ENCODE results near the gene ZBED4.

The ZBED4 gene

DNA sequence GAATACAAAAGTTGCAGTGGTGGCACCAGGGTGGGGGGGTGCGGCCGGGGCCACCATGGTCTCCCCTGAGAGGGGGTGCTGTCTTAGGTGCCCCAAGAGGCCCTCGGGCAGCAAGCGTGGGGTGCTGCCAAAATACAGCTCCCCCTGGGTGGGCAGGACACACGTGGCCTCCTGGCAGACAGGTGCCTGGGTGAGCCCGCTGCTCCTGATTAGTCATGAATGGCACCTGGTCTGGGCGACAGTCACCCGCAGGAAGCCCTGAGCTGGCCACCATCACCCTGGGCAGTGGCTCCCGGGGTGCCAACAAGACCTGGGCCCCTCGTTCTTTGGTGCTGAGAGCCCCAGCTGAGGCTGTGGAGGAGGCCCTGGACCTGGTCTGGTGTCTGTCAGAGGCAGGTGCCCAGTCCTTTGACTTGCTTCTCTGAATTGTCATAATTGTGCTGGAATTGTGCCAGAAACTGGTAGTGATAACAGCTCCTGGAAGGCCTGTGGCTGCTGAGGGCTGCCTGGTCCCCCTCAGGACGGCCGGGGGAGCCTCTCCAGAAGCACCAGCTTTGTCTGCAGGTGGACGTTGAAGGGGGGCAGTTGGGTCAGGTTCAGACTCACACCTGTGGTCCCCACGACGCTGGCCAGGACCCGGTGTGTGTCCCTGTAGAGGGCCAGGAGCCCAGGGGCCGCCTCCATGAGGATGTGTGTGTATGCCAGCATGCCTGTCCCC is 49.8 kb downstream of the ZBED4 start:
- peak; percentile 1 for DNase-seq

DNA sequence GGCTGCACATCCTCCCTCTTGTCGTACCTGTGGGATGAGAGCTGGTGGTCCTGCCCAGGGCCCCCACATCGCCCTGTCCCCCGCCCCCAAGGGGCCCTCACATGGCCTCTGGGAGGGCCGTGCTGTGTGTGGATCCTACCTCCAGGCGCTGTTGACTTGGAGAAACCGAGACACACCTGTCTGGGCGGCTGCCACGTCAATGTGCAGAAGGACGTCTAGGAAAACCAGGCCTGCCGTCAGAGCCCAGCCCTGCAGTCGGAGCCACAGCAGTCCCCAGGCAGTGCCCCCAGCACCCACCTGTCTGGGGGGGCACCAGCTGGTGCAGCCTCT is 50.4 kb downstream of the ZBED4 start:
- DNase-seq, result no peak

DNA sequence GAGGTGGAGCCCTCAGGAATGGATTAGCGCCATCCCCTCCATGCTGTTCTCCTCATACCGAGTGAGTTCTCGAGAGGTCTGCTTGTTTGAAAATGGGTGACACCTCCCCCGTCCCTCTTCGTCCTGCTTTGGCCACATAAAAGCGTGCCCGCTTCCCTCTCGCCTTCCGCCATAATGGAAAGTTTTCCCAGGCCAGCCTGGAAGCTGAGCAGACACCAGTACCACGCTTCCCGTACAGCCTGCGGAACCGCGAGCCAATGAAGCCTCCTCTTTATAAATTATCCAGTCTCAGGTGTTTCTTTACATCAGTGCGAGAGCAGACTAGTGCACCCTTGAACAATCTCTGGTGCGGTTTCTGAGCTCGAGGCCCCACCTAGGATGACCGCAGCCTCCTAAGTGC is 51.8 kb downstream of the ZBED4 start:
- no peak for DNase-seq

DNA sequence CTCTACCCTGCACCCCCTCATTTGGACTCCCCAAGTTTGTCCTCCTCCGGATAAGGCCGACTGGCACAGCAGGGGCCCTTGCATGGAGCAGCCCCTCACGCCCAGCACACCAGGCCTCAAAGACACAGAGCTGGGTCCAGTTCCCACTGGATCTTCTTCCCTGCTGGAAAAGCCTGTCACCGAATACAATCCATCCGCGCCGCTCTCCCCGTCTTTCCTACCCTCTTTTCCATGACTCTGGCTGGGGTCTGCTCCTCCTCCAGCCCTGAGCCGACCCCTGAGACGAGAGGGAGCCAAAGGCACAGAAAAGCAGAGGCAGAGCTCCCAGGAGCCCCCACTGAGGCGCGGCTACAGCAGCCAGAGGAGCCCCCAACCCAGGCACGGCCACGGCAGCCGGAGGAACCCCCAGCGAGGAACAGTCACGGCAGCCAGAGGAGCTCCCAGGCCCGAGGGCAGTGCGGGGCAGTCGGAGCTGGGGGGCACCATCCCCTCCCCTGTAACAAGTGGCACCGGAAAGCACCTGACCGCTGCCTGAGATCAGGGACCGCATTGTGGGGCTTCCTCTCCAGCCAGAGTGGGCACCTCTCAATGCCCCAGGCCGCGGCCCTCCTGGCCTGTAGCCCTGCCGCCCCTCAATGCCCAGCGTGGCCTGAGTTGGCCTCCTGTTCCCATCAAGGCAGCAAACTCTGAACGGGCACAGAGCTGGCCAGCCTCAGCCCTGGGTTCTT is 52.6 kb downstream of the ZBED4 start:
- DNase-seq, result no peak

DNA sequence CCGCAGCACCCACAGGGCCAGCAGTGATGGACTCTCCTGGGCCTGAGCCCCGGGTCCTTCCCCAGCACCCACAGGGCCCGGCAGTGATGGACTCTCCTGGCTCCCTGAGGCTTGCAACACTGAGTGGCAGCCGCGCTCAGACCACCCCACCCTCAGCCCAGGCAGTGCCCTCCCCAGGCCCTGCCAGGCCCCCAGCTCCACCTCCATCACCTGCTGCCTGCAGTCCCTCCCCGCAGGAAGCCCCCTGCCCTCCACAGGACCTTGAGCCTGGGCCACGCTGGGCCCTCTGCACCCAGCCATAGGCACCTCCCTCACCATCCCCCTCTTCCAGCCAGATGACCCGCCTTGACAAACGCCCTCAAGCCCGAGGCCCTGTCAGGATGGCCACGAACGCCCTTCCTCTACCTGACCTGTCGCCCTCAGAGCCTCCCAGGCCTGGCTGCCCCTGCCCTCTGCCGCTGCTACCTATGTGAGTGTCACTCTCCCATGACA is 53.2 kb downstream of the ZBED4 start:
- no peak for DNase-seq

DNA sequence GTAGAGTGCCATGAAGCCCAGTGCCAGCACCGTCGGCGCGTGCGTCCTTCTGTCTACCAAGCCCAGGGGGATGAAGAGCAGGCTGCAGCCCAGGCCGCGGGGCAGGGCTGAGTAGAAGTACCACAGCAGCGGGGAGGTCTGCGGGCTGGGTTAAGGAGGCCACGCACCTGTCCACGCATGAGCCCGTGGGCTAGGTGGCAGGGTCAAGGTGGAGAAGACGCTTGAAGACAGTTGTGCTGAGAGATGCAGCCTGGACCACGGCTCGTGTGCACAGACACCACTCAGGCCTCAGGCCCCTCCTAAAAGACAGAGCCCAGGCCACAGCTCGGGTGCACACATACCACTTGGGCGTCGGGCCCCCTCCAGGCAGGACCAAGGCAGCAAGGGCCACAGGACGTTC is 54.2 kb downstream of the ZBED4 start:
- DNase-seq, result no peak

DNA sequence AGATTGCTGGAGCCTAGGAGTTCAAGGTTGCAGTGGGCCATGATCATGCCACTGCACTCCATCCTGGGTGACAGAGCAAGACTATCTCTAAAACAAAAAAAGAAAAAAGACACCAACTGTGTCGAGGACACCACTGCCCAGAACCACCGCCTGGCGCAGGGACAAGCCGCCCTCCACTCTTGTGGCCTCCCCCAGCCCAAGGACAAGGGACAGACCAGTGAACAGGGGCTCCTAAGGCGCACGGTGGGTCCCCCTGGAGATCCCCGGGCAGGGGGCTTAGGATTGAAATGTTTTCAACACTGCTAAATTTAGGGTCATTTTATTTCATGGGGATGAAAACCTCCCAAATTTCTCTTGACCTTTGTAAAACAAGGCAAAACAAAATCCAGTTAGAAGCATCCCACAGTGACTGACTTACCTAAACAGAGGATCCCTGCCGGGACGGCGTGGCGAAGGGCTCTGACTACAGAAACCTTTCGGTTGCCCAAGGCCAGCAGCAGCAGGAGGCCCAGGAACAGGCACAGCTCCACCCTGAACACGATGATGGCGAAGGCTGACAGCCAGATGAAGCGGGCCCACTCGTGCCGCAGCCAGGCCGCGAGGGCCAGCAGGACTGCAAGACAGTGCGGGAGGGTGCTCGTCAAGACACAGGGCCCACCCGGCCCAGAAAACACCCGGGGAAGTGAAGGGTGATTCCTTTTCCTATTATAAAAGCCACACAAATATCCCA is 56.0 kb downstream of the ZBED4 start:
- no peak for DNase-seq

DNA sequence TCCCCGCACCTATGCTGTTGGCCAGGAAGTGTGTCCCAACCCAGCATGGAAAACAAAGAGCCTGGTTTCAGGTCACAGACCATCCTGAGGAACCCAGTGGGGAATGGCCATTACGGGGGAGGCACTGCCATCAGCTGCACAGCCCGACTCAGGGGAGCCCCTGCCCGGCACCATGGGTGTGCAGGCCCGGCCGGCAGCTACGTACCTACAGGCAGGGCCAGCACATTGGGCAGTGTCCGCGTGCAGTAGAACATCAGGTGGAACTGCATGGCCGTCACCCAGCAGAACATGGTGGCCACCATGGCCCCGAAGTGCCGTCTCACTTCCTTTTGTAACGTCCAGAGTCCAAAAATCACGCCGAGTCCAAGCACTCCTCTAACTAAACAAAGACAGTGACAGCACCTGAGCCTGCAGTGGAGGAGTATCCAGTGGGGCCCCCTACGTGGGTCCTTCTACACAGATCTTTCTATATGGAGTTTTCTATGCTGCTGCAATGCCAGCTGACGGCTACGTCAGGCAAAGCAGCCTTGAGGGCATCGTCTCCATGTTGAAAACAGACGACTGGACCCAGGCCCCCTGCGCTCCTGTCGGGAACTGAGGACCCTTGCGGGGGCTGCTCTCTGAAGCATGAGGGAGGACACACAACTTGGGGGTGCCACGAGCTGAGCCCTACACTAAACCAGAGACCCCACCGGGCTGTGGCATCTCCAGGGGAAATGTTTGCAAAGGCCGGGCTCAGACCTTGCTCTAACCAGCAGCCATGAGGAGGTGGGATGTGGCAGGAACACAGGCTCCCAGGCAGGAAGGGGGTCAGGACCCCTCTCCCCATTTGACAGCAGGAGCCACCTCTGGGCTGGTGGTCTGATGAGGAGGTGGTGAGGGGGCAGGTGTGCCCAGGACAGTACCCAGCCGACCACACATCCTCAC is 56.8 kb downstream of the ZBED4 start:
- no peak for DNase-seq

DNA sequence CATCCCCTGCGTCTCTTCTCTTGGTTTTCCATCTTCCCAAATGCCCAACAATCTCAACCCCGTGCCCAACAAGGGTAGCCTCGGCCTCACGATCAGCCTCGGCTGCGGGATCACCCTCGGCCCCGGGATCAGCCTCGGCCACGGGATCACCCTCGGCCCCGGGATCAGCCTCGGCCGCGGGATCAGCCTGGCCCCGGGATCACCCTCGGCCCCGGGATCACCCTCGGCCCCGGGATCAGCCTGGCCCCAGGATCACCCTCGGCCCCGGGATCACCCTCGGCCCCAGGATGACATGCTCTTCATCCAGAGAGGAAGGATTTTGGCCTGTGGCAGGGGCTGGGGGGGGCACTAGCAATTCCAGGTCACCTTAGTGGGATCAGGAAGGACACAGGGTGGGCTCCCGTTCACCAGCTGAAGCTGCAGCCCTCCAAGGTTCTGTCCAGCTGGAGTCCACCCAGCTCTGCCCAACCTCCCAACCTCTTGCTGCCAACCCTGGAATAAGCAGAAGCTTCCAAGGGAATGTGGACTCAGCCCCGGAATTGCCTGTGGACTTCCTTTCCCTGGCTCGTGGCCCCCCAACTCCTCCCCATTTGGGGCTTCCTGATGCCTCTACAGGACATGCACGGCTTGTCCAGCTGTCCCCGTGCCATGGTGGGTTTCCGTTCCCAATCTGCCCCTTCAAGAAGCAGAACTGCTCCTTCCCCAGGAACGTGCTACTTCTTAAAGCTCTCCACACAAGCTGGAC is 58.4 kb downstream of the ZBED4 start:
- no peak for DNase-seq

DNA sequence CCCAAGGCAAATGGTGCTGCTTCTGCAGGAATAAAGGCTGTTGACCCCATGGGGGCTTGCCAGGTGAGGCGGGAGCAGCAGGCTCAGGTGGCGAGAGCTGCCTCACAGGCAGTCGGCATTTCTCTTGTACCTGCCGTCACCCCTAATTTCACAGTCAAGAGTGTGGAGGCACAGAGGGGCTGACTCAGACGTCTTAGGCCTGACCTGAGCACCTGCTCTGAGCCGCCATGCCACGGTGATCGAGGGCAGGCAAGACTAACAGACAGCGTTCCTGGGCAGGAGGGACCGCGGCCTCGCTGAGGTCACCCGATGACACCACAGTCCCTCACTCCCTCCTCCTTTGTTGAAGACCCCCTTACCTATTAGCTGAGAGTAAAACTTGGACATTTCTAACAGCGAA is 59.4 kb downstream of the ZBED4 start:
- no peak for DNase-seq

DNA sequence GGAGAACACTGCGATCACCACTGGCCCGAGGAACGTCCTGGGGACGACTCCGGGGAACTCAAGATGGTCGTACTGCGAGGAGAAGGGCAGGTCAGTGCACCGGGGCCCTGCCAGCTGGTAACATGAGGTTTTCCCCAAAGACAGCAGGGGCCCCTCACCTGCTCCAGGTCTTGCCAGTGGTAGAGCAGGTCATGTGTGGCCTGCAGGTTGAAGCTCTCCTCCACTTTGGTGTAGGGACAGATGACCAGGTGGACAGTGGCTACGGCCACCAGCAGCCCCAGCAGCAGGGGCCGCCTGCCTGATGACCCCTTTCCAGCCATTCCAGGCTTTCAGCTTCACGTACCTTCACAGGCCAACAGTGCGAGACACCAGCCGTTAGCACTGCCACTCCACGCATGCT is 59.8 kb downstream of the ZBED4 start:
- no peak for DNase-seq

DNA sequence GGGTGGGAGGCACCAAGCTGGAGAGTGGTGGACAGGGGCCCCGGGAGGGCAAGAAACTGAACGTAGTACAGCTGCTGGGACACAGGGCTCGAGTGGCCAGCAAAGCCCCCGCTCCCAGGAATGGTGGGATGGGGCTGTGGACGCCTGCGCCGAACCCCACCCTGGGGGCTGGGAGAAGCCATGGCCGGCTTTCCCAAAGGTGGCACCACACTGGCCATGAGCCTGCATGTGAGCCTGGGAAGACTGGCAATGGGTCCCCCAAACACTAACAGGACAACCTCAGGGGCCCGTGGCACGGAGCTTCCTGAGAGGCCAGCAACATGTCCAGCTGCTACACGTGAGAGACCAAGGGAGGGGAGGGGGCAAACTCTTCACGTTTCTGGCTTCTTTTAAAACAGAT is 60.6 kb downstream of the ZBED4 start:
- DNase-seq, result no peak

DNA sequence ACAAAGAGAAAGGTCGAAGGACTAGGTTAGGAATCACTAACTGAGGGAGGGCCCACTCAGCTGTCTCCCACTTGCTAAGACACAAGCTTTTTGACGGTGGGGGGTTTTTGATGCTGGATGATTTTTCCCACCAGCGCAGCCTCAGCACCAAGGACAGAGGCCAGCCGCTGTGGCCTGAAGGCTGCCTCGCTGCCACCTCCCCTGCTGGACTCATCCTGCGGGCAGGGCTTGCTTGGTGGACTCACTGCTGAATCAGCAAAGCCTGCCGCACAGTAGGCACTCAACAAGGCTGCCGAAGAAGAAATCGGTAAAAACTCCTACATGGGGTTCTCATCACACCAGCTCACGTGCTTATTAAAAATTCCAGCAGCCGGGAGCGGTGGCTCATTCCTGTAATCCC is 62.0 kb downstream of the ZBED4 start:
- DNase-seq, result no peak

DNA sequence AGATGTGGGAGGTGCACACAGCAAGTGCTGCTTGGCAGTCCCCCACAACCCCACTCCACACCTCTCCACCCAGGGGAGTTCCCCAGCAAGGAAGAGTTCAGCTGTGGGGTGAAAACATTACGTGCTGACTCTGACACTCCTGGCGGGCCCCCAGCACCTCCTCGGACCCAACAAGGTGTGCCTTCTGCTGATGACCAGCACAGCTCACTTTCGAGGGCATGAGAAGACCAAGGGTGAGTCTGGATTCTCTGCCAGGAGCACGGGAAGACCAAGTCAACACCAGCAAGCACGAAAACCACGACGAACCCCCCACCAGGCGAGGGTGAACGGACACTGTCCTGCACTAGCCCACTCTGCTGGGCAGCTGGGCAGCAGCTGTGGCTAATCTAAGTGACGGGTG is 63.2 kb downstream of the ZBED4 start:
- no peak for DNase-seq

DNA sequence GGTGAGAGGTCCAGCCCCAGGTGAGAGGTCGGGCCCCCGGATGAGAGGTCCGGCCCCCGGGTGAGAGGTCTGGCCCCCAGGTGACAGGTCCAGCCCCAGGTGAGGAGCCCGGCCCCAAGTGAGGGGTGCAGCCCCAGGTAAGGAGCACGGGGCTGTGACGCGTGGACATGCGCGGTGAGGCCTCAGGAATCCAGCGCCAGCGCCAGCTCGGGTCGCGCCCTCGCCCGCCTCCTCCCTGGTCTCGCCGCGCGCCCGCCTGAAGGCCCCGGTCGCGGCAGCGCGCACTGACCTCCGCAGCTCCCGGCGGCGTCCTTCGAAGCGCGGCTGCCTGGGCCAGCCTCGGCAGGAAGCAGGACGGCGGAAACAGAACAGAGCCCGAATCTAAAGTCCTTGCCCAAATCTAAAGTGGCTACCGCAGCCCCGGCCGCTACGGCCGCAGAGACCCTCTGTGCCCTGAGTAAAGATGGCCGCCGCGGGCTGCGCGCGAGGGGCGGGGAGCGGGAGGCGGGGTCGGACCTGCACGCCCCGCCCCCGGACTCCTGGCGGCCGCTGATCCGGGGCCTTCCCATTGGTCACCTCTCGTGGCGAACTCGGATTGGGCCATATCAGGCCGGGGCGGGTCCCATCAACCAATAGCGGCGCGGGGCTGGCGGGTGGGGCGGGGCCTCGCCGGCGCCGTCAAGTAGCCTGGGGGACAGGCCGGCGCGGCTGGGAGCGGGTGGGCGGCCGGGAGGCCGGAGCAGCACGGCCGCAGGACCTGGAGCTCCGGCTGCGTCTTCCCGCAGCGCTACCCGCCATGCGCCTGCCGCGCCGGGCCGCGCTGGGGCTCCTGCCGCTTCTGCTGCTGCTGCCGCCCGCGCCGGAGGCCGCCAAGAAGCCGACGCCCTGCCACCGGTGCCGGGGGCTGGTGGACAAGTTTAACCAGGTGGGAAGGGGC is 64.6 kb downstream of the ZBED4 start, which contains the start of the genes ALG12 and CRELD2:
Gene ALG12, minus strand, starts transcription at position 465 of the 937 bp plus-strand sequence. CDS start 4,673 bp downstream, outside the sequence.
Gene CRELD2, plus strand, starts transcription at position 661 of the 937 bp plus-strand sequence. Its CDS starts 136 bp downstream, at position 797.
- DNase-seq, result peak; percentile 72

DNA sequence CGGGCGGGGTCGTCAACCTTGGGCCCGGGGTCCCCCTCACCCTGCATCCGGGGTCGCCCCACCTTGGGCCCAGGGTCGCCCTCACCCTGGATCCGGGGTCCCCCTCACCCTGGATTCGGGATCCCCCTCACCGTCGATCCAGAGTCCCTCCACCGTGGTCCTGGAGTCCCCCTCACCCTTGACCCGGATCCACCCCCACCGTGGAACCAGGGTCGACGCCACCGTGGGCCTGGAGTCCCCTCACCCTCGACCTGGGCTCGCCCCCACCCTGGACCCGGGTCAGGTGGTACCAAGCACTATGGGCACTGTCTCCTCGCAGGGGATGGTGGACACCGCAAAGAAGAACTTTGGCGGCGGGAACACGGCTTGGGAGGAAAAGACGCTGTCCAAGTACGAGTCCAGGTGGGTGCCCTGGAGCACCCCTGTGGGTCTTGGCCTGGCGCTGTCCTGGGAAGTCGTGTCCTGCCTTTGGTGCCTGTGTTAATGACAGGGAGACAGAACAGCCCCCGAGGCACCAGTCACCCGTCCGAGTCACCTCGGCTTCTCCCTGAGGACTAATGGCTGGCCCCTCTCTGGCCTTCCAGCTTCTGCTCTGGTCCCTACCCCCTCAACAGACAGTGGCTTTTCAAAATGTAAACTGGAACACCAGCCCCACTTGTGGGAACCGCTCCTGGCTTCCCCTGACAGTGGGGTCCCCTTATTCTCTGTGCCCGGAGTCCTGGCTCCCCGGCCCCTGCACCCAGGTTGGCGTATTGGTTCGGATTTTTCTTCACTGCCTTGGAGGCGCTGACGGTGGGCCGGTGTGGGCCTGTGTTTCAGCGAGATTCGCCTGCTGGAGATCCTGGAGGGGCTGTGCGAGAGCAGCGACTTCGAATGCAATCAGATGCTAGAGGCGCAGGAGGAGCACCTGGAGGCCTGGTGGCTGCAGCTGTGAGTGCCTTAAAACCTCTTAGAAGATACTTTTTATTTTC is 65.6 kb downstream of the ZBED4 start:
- no peak for DNase-seq

DNA sequence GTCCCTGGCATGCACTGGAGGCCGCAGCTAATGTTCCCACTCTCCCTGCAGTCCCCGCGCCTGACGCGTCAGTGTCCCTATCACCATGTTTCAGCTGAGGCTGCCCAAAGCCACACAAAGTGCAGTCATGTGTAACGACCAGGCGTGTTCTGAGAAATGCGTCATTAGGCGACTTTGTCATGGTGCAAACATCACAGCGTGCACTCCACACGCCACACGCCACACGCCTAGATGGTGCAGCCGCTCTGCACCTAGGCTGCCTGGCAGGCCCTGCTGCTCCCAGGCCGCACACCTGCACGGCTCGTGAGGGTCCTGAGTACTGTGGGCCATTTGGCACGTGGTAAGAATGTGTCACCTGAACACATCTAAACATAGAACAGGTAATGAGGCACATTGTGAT is 67.2 kb downstream of the ZBED4 start:
- no peak for DNase-seq

DNA sequence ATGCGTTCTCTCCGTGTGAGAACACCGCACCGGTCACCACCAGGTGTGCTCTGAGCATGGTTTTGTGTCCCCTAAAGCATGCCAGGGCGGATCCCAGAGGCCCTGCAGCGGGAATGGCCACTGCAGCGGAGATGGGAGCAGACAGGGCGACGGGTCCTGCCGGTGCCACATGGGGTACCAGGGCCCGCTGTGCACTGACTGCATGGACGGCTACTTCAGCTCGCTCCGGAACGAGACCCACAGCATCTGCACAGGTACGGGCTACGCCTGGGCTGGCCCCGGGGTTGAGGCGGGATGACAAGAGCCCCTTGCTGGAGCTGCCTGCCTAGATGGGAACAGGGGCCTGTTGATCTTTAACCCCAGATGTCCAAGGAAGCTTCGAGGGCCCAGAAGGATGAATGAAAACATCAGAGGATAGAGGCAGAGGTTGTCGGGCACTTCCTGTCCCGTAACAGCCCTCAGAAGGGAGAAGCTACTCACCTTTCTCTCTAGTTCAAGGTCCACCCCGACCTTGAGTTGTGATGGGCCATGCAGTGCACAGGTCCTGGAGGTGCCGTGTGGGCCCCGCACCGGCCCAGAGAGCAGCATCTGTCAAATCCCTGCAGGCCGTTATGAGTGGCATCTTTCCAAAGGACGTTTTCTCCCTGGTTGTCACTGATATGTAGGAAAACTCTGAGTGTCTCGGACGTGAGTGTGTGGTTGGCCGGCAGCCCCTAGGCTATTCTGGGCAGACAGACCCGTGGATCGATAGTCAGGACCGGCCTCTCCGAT is 68.0 kb downstream of the ZBED4 start:
- DNase-seq, result no peak

DNA sequence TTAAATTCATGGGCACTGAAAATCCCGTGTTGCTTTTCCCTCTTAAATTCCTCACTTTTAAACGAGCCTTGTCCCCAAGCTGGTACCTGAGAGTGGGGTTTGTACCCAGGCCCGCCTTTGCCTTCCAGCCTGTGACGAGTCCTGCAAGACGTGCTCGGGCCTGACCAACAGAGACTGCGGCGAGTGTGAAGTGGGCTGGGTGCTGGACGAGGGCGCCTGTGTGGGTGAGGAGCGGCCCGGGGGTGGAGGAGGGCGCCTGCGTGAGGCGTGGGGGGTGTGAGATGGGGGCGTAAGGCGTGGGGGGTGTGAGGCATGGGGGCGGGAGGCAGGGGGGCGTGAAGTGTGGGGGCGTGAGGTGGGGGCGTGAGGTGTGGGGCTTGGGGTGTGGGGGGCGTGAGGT is 68.8 kb downstream of the ZBED4 start:
- DNase-seq, result no peak

All from NCI-H1092 treated with DMSO at 0.1 percent for 48 hours (cell line).